GM06990 (cell line): ENCODE results near the gene AKTIP.

Experiments
- DNase-seq: peaks from one replicate; pipeline ENCODE4 v3.0.0-alpha.2; 2011; ENCODE audit not compliant: insufficient read length; ENCODE audit errors: extremely low read depth
- H3K27me3 ChIP-seq: replicated peaks from 2 replicates; pipeline ENCODE4 v1.6.0; 2011; ENCODE audit warnings: low read length; ENCODE audit not compliant: control insufficient read depth, insufficient read depth
- H3K36me3 ChIP-seq: 2 replicates; pipeline ENCODE4 v1.5.1; 2011; ENCODE audit warnings: low read length; ENCODE audit not compliant: control insufficient read depth, insufficient read depth
- H3K4me3 ChIP-seq: replicated peaks from 2 replicates; pipeline ENCODE4 v1.5.1; 2011; ENCODE audit warnings: low read depth, mild to moderate bottlenecking, control low read depth, low read length
- TF ChIP-seq, protein P1 (sequence below): IDR thresholded peaks from 2 replicates; pipeline ENCODE4 v1.5.1; 2011; ENCODE audit warnings: low read length, control low read depth, mild to moderate bottlenecking, inconsistent platforms; ENCODE audit not compliant: insufficient read depth, poor library complexity, severe bottlenecking

Gene AKTIP

DNA sequence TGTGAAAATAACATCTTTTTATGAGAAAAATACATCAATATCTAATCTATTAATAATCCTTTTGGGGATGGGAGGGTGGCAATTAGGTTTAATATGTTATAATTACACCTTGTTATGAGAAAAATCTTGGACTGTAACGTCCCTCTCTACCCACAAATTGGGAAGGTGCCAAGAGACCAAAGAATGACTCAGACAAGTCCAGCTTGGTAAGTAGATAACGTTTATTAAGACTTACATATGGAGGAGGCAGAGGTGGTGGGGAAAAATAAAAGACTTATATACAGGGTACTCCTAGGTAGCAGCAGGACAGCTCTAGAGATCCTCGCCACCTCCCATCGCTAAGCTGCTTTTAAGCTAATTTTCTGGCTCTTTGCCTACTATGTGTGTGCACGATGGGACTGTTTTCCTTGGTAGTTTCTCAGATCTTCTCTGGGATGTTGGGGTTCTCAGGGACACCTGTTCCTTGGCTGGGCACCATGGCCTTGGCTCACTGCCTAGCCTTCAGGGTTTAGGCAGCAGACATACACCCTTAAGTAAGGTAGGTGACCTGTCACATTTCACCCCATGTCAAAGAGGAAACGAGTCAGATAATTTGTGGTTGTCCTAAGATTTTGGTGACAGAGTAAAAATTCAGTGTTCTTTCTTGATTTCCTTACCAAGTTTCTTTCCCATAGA, 37.3 kb downstream of the AKTIP start:
- DNase-seq, result no peak
- Histone ChIP-seq H3K4me3 (no peak overlapping the region), H3K36me3 (peaks cover 9% of the 10 kb centered on the region), H3K27me3 (no peaks in the 10 kb centered on the region)
- TF ChIP-seq, protein P1, sequence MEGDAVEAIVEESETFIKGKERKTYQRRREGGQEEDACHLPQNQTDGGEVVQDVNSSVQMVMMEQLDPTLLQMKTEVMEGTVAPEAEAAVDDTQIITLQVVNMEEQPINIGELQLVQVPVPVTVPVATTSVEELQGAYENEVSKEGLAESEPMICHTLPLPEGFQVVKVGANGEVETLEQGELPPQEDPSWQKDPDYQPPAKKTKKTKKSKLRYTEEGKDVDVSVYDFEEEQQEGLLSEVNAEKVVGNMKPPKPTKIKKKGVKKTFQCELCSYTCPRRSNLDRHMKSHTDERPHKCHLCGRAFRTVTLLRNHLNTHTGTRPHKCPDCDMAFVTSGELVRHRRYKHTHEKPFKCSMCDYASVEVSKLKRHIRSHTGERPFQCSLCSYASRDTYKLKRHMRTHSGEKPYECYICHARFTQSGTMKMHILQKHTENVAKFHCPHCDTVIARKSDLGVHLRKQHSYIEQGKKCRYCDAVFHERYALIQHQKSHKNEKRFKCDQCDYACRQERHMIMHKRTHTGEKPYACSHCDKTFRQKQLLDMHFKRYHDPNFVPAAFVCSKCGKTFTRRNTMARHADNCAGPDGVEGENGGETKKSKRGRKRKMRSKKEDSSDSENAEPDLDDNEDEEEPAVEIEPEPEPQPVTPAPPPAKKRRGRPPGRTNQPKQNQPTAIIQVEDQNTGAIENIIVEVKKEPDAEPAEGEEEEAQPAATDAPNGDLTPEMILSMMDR, result no peak

- Histone ChIP-seq H3K27me3 (no peaks in the 10 kb centered on the region), H3K4me3 (no peak overlapping the region), H3K36me3 (peaks cover 2% of the 10 kb centered on the region)
- no peak for DNase-seq
- TF ChIP-seq, protein P1, result no peak
Measured at GRCh38 chr16:53458635-53459034, 44.4 kb downstream of the AKTIP start.

DNA sequence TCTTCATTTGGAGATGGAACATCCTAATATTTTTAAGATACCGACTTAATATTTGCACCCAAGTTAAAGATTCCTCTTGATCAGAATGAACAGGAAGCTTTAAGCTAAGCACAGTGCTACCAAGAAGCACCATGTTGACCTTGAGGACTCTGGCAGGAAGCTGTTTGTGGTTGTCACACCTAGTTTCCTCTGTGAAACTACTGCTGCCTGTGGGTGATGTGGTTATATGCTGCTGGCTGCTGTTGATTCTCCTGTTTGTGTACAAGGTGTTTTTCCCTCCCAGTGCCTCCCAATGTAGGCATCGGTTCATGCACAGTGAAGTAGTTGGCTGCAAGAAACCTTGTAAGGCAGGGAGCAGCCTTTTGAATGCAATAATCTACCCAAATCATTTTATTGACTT, 45.3 kb downstream of the AKTIP start:
- H3K4me3 ChIP-seq, result no peak overlapping the region
- TF ChIP-seq, protein P1, result no peak
- peak; percentile 61 for DNase-seq
- peaks cover 2% of the 10 kb centered on the region for H3K36me3 ChIP-seq
- H3K27me3 ChIP-seq, result no peaks in the 10 kb centered on the region

DNA sequence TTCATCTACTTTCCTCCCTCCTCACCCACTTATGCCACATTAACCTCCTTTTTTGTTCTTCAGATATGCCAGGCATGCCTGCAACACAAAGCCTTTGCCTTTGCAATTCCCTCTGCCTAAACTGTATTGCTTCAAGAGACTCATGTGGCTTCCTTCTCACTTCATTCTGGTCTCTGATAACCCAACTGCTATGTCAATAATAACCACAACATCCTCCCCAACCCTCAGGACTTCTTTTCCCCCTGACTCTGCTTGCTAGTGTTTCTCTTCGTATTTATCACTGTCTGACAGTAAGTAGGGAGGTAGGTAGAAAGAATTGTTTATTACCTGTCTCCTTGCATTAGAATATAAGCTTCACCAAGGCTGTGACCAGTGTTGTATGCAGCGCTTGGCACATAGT, 46.4 kb downstream of the AKTIP start:
- Histone ChIP-seq H3K36me3 (peaks cover 2% of the 10 kb centered on the region), H3K27me3 (no peaks in the 10 kb centered on the region), H3K4me3 (no peak overlapping the region)
- DNase-seq, result no peak
- TF ChIP-seq, protein P1, result no peak

- TF ChIP-seq, protein P1, result no peak
- peaks cover 2% of the 10 kb centered on the region for H3K36me3 ChIP-seq
- no peaks in the 10 kb centered on the region for H3K27me3 ChIP-seq
- DNase-seq, result no peak
- no peak overlapping the region for H3K4me3 ChIP-seq
Measured at GRCh38 chr16:53453928-53454327, 49.1 kb downstream of the AKTIP start.
